Gastroesophageal sphincter (tissue), 4 donors: ENCODE results near the gene PTPRJ. TPM values are rescaled to one million over a fixed set of nuclear protein-coding genes. Genes with fewer than 3 reads are reported as not detected.

Experiments used
- ATAC-seq: fragments of 150-250 bp; one replicate; pipeline ENCODE4 v1.9.1; 2016; ENCODE audit warnings: mild to moderate bottlenecking, moderate library complexity
- H3K27ac ChIP-seq, 4 donors: fragments of 200-600 bp; sonication (generic) in 3 of 4; 1 replicate in 3 of 4; 2 replicates in 1 of 4; pipeline ENCODE4 v1.5.1; 2016 to 2019
- H3K27me3 ChIP-seq: fragments of 200-600 bp; sonication (generic); one replicate; pipeline ENCODE4 v1.5.1; 2019
- H3K36me3 ChIP-seq, 2 donors: fragments of 200-600 bp; sonication (generic); one replicate each; pipeline ENCODE4 v1.5.1; 2019; ENCODE audit warnings: control low read depth in 1 of 2
- H3K4me1 ChIP-seq, 3 donors: fragments of 200-600 bp; sonication (generic); 1 replicate in 2 of 3; 2 replicates in 1 of 3; pipeline ENCODE4 v1.5.1; 2016 to 2019; ENCODE audit warnings: control low read depth in 2 of 3
- H3K4me3 ChIP-seq, 2 donors: fragments of 200-600 bp; sonication (generic); one replicate each; pipeline ENCODE4 v1.5.1; 2019; ENCODE audit warnings: mild to moderate bottlenecking in 1 of 2, moderate library complexity in 1 of 2
- H3K9me3 ChIP-seq, 3 donors: fragments of 200-600 bp; sonication (generic); one replicate each; pipeline ENCODE4 v1.5.1; 2017 to 2019; ENCODE audit warnings: control low read depth in 2 of 3
- EP300 ChIP-seq: sonication (generic); formaldehyde crosslinking; IDR thresholded peaks from one replicate; pipeline ENCODE4 v1.6.1; 2017; ENCODE audit warnings: antibody characterized with exemption, mild to moderate bottlenecking
- POLR2A ChIP-seq, 2 donors: fragments of 450-650 bp; IDR thresholded peaks; one replicate each; pipeline ENCODE4 v1.6.1; 2017; ENCODE audit warnings: antibody characterized with exemption in 2 of 2, mild to moderate bottlenecking in 2 of 2, moderate library complexity in 1 of 2
- POLR2AphosphoS5 ChIP-seq: sonication (generic); formaldehyde crosslinking; IDR thresholded peaks from one replicate; pipeline ENCODE4 v1.6.1; 2017; ENCODE audit warnings: antibody characterized with exemption
- WGBS, 2 donors: methylation state at CpG; one replicate each; pipeline ENCODE4 v1.1.5; 2018; ENCODE audit warnings: low coverage in 1 of 2; 5-methylcytosine and 5-hydroxymethylcytosine counted together
- total RNA-seq, 4 donors: library from RNA; depleted of rRNA; stranded (reverse); fragments of >200 nt; gene quantifications; one replicate each; pipeline ENCODE4 v1.1.0, GENCODE V29; 2016
- TF ChIP-seq, protein P1 (sequence below), 4 experiments: fragments of 200-600 bp in 2 of 4; fragments of 450-650 bp in 2 of 4; sonication (generic) in 1 of 4; IDR thresholded peaks; one replicate each; pipeline ENCODE4 v1.5.1; 2017 to 2019; ENCODE audit warnings: antibody characterized with exemption in 4 of 4, mild to moderate bottlenecking in 2 of 4, moderate library complexity in 2 of 4

The PTPRJ gene
- total RNA-seq, 4 donors from 2014 or later, result 5.4 to 13.5 (median 10.5) TPM

- TF ChIP-seq, protein P1, sequence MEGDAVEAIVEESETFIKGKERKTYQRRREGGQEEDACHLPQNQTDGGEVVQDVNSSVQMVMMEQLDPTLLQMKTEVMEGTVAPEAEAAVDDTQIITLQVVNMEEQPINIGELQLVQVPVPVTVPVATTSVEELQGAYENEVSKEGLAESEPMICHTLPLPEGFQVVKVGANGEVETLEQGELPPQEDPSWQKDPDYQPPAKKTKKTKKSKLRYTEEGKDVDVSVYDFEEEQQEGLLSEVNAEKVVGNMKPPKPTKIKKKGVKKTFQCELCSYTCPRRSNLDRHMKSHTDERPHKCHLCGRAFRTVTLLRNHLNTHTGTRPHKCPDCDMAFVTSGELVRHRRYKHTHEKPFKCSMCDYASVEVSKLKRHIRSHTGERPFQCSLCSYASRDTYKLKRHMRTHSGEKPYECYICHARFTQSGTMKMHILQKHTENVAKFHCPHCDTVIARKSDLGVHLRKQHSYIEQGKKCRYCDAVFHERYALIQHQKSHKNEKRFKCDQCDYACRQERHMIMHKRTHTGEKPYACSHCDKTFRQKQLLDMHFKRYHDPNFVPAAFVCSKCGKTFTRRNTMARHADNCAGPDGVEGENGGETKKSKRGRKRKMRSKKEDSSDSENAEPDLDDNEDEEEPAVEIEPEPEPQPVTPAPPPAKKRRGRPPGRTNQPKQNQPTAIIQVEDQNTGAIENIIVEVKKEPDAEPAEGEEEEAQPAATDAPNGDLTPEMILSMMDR (IDR thresholded peaks at IDR 0.05), result no peak
- TF ChIP-seq EP300, result no peak
- no peak for TF ChIP-seq POLR2A (IDR thresholded peaks at IDR 0.05)
- TF ChIP-seq POLR2AphosphoS5, result no peak
- 74 to 84% methylated on average over 2 of the region's 3 CpGs for WGBS, 2 donors
- no peak overlapping the region for H3K4me3 ChIP-seq
- H3K36me3 ChIP-seq, result no peaks in the 10 kb centered on the region
- ATAC-seq, result no peak
- H3K9me3 ChIP-seq, result no peaks in the 10 kb centered on the region
- no peaks in the 10 kb centered on the region for H3K27me3 ChIP-seq
- H3K27ac ChIP-seq, result no peak overlapping the region
- peaks cover 0 to 22% (median 0%) of the 10 kb centered on the region in 3 donors for H3K4me1 ChIP-seq
Observed at GRCh38 chr11:48050304-48050703, 69.9 kb downstream of the PTPRJ start.

DNA sequence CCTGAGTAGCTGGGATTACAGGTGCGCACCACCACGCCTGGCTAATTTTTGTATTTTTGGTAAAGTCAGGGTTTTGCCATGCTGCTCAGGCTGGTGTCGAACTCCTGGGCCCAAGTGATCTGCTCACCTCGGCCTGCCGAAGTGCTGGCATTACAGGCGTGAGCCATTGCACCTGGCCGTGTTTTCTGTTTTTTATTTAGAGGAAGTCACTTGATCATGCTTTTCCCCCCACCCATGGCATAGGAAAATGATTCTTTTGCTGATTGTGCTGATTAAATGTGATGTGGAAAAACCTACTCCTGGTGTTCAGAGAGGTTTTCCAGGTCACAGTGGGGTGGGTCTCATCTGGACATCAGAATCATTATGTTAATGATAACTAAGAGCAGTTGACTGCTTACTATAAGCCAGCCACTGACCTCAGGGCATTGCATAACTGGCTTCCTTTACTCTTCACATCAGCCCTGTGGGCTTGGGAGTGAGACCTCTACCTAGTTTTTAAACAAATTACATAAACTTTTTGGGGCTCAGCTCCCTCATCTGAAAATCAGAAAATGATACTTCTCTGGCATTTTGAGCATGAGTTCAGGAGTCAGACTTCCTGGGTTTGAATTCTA is 71.0 kb downstream of the PTPRJ start:
- ATAC-seq, result no peak

GRCh38 chr11:48052183-48053044 is 72.1 kb downstream of the PTPRJ start:
- WGBS, 2 donors, result 83 to 100% methylated on average over 1 to 6 of the region's 9 CpGs
- Histone ChIP-seq H3K4me1 (peaks cover 0 to 27% (median 0%) of the 10 kb centered on the region in 3 donors), H3K27ac (no peak overlapping the region), H3K27me3 (no peaks in the 10 kb centered on the region), H3K4me3 (no peak overlapping the region), H3K9me3 (no peaks in the 10 kb centered on the region), H3K36me3 (no peaks in the 10 kb centered on the region)
- TF ChIP-seq POLR2AphosphoS5, result no peak
- no peak for TF ChIP-seq POLR2A (IDR thresholded peaks at IDR 0.05)
- no peak for TF ChIP-seq EP300
- TF ChIP-seq, protein P1 (IDR thresholded peaks at IDR 0.05), result no peak
- ATAC-seq, result no peak

More for the DNA sequence above, 71.0 kb downstream of the PTPRJ start:
- peaks cover 0 to 27% (median 0%) of the 10 kb centered on the region in 3 donors for H3K4me1 ChIP-seq
- no peak overlapping the region for H3K4me3 ChIP-seq
- no peaks in the 10 kb centered on the region for H3K9me3 ChIP-seq
- TF ChIP-seq EP300 (no peak), POLR2A (IDR thresholded peaks at IDR 0.05) (no peak), POLR2AphosphoS5 (no peak)
- TF ChIP-seq, protein P1 (IDR thresholded peaks at IDR 0.05), result no peak
- H3K27me3 ChIP-seq, result no peaks in the 10 kb centered on the region
- no peaks in the 10 kb centered on the region for H3K36me3 ChIP-seq
- H3K27ac ChIP-seq, result no peak overlapping the region
- WGBS, 2 donors, result 75 to 100% methylated on average over 1 to 5 of the region's 7 CpGs

DNA sequence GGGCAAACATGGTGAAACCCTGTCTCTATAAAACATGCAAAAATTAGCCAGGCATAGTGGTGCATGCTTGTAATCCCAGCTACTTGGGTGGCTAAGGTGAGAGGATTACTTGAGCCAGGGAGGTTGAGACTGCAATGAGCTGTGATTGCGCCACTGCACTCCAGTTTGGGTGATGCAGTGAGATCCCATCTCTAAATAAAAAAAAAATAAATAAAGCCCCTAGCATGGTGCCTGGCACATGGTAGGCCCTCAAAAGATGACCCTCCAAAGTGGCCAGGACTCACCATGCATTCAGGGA is 74.6 kb downstream of the PTPRJ start:
- no peaks in the 10 kb centered on the region for H3K36me3 ChIP-seq
- peaks cover 0 to 22% (median 0%) of the 10 kb centered on the region in 3 donors for H3K4me1 ChIP-seq
- no peak overlapping the region for H3K27ac ChIP-seq
- 100% methylated on average over 1 of the region's 1 CpG; no CpG with 5 or more reads in 1 of the 2 donors for WGBS, 2 donors
- no peaks in the 10 kb centered on the region for H3K27me3 ChIP-seq
- no peak for TF ChIP-seq POLR2A (IDR thresholded peaks at IDR 0.05)
- TF ChIP-seq POLR2AphosphoS5, result no peak
- TF ChIP-seq, protein P1 (IDR thresholded peaks at IDR 0.05), result no peak
- H3K4me3 ChIP-seq, result no peak overlapping the region
- no peaks in the 10 kb centered on the region for H3K9me3 ChIP-seq
- ATAC-seq, result no peak
